ENCODE data around the gene TUBB6.
A peak's percentile ranks its signal among the peaks of the same experiment; 100 is the strongest.

The TUBB6 gene

DNA sequence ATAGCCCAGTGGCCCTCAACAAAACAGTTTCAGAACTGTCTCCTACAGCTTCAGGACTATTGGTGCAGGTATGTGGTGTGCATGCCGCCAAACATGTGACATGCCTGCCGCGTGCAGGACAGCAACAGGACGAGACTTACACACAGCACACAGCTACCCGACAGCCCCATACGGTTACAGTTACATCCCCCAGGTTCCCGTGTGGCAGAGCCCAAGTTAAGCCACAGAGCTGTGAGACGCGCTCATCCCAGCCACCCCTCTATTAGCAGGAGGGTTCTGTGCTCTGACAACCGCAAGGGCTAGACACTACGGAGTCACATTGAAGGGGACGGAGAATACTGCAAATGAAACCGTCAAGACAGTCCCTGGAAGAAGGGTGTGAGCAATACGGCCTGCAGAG, 16.4 kb upstream of the TUBB6 start:
- no peak for DNase-seq

DNA sequence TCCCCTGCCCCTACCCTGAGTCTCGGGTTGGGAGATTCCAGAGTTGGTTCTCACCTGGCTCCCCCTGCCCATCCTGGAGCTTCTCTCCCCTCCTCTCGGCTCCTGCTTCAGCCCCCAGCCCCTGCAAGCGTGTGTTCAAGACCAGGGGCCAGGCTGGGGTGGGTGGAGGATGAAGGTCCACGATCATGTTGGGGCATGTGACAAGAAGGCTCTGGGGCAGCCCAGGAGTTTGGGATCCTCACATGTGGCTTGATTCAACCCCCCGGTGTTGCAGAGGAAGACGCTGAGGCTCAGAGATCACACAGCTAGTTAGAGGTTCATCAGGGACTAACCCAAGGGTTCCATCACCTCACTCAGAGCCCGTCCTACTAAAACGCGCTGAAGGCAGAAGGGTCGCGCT, 14.2 kb upstream of the TUBB6 start:
- no peak for DNase-seq

DNA sequence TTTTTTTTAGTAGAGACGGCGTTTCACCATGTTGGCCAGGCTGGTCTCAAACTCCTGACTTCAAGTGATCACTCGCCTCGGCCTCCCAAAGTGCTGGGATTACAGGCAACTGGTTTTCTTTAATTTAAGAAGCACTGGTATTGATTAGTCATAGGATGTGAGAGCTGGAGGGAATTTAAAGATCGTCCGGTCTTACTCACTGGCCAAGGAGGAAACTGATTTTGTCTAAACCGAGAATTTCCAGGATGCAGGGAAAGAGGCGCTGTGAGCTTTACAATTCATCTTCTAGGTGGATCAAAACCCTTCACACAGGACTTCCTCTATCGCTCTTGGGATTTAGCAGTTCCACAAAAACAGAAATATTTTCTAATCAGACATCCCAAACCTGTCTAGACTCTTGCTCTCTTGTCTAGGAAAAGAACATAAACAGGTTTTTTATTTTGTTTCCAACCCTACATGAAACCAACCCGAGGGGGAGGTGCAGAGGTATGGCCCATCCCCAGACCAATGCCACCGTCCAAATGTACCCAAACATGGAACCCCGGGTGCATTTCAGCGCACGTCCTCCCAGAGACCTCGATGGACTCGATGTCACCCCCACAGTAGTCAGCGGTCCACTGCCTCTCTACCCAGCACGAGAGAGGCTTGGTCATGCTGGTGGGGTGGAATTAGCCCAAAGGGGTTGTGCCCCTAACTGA, 12.5 kb upstream of the TUBB6 start:
- DNase-seq = no peak

DNA sequence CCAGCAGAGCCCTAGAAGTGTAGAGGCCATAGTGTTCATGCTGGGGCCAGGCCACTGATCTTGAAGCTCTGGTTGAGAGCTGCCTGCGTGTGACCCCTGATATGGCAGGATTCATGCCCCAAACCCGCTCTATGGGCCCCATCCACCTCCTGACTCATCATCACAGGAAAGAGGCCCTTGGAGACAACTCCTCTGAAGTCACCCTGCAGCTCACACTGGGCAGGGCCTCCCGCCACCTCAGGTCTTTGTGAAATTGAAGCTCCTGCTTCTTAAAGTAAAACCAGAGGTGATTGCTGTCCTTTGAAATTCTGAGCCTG, 12.0 kb upstream of the TUBB6 start:
- DNase-seq = no peak

DNA sequence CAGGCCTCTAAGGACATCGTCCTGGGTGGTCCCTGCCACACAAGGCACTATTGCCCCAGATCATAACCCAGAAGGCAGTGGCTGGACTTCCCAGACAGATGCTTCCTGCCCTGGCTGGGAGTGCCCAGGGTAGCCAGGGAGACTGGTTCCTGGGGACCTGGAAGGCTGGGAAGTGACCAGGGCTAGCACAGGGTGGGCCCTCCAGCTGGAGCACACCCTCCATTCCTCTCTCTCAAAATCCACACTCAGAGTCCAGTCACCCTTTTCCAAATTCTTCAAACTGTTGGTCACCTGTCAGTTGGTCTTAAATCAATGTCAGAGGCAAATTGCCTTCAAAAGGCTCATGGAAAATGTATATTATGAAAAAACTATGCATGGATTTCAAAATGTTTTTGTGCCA, 11.6 kb upstream of the TUBB6 start:
- DNase-seq = no peak

DNA sequence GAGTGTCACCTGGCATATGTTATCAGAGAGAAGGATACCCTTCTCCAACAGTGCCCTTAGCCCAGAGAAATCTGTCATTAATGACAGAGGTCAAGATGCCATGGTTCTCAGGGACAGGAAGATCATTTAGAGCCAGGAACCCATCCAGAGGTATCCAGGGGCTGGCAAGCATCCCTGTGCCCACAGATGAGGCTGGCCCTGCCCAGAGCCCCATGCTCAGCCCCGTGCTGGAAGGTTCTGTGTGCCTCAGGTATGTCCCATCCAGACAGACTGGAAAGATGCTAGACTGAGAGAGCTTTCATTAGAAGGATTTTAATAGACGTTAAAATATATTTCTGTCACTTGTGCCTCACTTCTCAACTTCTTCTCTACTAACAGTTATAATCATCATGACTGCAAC, 8.2 kb upstream of the TUBB6 start:
- no peak for DNase-seq

DNA sequence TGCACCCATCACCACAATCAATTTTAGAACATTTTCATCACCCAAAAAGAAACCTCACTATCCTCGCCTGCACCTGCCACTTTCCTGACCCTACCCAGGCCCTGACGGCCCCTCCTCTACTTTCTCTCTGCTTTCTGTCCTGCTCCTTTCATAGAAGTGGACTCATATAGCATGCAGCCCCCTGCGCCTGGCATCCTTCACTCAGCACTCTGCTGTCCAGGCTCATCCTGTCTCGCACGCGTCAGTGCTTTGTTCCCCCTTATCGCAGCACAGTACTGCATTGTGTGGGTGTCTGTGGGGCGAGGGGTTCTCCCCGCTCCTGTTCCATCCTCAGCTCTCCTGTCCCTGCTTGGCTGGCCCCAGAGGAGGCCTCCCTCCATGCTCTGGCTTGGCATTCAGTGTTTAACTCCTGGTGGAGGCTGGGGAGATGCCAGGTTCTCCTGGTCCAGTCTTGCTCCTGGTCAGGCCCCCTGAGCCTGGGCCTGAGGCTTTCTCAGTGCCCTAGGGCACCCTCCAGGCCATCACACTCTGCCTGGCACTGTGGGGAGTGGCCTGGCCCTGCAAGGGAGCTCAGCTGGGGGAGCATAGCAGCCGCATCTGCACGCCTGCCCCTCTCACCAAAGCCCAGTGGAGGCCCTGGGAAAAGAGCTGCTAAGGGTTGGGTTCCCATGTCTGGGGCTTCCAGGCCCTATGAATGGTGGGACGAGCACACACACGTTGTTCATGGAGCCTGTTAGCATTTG, 6.6 kb upstream of the TUBB6 start:
- no peak for DNase-seq

DNA sequence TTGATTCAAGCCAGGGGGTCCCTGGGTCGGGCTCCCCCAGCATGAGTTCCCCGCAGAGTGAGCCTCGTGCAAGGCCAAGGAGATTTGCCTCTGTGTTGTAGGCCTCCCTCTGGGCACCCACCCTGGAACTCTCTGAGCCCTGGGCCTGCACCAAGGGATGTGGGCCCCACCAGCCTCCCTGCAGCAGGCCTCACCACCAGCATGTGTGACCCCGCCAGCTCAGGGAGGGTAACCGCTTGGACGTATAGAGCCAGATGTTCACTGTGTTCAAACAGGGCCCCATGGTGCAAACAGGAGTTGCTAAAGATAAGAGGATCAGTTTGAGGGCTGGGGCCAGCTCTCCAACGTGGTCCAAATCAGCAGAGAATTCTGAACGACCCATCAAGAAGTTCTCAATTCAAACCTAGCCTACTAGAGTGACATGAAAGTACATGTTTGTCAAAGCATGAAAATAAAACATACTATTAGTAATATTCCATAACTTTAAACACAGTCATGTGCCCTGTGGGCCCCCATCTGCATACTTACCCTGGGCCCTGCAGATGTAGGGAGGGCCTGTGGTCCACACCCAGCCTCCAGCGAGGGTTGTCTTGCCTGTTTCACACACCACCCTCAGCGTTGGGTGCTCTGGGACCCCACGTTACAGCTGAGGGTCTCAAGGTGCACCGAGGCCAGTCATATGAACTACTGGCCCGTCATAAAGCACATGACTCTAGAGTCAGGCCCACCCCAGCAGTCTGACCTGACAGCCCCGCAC, 5.5 kb upstream of the TUBB6 start:
- DNase-seq = no peak

DNA sequence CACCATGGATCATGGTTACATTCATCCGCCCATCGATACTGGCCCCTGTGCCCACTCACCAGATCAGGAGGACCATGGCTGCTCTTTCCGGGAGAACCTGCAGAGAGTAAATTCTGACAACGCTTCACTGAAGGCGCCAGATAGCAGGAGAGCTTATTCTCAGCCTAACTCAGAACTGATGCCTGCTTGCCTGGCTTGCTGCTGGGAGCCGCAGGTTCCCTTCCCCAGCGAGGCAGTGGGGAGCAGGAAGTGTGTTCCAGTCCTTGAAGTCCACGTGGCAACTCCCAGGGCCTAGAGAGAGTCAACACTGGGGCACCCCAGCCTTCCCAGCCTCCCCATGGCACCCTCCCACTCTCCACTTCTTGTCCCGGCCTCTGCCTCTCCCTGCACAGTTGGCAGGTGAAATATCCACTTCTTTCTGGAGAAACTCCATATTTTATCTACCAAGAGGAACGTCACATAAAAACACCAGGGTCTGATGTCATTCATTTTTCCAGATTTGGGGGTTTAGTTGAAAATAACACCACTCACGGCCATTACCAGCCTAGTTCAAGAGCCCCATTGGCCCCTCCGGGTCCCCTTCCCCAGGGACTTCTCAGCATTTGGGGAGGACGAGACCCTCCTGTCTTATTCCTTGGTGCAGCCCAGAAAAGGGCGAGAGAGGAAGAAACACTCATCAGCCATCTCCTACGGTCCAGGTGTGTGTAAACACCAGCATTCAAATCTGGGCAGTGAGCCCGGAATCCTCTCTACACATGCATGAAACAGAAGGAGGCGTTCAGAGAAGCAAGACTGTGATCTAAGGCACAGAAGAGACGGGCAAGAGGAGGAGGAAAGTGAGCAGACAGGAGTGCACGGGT, 3.5 kb upstream of the TUBB6 start:
- DNase-seq = no peak

DNA sequence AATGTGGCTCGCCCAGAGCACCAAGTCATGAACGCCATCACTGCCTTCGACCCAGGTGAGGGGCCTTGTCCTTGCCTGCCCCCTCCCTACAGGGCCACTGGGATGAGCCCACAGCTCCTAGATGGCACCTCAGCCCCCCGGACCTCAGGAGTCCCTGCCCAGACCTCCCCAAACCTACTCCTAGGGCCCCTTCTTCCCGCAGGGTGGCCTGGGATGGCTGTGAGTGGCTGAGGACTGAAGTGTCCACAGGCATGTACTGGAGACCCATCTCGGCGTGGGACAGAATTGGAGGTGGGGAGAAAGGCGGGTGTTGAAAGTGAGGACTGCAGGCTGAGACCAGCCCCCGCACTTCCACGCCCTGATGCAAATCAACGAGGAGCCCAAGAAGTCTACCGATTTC, 2.8 kb upstream of the TUBB6 start:
- no peak for DNase-seq

DNA sequence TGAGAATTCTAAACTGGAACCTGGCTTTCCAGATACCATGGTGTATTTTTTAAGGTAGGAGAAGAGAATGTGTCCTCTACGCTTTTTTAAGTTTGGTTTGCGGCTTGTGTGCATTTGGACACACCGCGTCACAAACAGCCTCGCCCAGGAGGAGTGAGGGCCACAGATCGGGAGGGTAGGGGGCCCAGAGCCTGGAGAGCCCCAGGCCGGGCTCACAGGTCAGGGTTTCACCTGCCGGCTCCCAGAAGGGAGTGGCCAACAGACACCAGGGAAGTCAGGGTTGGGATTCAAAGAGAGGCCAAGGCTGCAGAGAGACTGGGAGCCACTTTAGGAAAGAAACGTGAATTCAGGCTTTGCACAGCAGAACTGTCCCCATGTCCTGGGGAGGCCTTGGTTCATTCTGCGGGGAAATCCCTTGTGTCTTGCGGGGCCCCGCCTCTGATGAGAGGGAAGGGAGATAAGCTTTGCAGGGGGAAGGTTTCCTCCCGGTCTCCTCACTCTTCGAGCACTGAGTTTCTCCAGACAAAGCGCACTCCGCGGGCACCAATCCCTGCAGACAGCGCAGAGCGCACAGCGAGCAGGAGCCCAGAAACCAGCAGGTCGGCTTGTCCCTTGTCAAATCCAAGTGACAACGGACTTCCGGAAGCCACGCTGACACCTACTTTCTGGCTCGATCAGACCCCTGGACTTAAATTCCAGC, 2.0 kb upstream of the TUBB6 start:
- DNase-seq = no peak

DNA sequence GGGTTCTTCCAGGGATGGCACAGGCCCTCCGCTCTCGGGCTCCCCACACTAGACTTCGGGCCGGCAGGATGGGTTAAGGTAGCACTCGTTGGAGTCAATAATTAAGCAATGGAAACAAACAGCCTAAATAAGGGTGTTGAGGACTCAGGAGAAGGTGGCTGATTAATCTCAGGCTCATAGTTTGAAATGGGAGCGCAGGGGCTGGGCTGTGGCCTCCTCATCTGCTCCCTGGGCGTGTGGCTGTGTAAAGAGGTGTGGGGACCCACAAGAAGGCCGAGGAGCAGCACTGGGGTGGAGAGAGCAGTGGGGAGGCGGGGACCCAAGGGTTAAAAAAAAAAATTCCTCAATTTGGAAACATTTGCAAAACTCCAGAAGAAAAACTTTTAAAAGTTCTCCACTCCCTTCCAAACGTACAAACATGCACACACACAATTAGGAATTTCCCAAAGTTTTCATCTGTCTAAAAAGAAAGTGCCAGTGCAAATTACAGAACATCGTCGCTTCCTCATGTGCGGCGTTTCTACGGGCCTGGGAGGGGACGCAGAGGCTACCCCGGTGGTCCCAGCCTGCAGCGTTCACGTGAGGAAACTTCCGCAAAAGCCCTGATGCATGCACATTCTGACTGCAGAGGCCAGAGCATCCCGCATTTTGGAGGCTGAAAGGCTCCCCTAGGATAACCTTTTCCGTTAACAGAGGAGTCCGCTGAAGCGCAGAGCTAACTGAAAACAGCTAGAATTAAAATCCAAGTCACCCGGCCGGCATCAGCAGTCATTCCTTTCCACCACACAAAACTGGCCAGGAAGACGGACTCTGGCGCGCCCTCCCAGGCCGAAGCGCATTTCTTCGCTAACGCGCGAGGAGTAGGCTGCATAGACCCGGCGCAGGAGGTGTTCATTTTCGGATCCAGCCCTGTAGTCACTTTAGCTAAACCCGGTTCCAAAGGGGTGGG, 1.0 kb upstream of the TUBB6 start:
- peak; percentile 83 for DNase-seq

DNA sequence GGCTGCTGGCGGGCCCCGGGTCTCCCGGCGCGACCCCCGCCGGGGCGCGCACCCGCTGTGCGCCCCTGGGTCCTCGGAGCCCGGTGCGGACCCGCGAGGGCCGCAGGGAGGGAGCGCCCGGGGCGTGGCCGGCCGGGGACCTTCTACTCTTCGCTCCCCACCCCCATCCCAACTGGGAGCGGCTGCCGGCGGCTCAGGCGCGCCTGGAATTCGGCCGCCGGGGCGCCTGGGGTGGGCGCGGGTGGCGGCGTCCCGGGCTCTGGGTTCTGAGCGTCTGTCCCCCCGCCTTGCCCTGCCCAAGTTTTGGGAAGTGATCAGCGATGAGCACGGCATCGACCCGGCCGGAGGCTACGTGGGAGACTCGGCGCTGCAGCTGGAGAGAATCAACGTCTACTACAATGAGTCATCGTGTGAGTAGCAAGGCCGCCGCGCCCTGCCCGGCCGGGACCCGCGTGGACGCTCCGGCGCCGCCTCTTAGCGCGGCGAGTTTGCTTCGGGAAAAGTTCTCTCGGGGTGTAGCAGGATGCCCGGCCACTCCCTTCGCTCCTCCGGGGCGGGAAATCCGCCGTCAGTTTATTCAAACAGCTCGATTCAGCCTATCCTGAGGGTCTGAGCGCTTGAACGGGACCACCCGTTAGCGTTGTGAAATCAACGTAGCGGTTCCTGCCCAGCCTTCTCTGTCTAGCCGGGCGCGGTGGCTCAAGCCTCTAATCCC, 502 bp downstream of the TUBB6 start:
- DNase-seq = peak; percentile 86

DNA sequence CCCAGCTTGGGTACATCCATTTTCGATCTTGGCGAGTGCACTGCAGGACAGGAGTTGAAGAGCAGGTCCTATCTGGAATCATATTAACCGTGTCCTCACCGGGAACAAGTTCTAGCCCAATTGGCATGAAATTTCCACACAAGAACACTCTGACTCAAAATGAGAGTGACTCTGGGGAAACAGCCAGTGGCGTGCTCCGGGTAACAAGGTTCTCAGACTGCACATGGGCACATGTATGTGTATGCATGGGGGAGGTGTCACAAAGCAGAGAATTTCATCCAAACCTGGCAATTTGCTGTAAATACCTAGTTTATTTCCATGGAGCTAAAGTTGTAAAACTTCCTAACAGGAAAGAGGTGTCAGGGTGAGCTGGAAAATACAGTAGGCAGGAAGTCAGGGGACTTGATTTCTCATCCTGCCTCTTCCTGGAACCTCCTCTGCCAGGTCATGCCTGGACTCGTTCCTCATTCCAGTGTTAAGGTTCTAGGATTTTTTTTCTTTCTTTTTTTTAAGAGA, 1.7 kb downstream of the TUBB6 start:
- DNase-seq = no peak

DNA sequence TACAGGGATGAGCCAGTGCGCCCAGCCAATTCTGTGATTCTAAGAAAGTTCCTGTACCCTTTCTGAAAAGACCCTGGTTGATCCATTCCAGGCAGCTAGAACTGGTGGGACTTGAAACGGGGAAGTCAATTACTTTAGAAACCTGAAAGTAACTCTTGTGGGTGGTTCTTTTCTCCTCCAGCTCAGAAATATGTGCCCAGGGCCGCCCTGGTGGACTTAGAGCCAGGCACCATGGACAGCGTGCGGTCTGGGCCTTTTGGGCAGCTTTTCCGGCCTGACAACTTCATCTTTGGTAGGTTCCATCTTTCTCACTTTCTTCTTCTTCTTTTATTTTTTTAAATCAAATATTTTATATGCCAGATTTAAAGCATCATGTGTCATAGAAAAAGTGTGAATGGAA, 2.7 kb downstream of the TUBB6 start:
- DNase-seq = no peak

DNA sequence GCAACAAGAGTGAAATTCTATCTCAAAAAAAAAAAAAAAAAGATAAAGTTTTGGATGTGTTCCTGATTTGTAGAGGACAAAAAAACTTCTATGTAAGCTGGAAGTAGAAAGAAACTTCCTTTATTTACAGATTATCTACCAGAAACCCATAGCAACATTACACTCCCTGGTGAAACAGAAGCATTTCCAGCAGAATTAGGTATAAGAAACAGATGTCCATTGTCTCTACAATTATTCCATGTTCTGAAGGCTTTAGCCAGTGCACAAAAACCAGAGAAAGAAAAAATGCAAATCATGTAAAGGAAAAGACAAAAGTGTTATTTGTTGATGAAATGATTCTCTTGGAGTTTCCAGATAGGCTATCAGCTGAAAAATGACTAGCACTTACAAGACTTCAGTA, 4.9 kb downstream of the TUBB6 start:
- no peak for DNase-seq

DNA sequence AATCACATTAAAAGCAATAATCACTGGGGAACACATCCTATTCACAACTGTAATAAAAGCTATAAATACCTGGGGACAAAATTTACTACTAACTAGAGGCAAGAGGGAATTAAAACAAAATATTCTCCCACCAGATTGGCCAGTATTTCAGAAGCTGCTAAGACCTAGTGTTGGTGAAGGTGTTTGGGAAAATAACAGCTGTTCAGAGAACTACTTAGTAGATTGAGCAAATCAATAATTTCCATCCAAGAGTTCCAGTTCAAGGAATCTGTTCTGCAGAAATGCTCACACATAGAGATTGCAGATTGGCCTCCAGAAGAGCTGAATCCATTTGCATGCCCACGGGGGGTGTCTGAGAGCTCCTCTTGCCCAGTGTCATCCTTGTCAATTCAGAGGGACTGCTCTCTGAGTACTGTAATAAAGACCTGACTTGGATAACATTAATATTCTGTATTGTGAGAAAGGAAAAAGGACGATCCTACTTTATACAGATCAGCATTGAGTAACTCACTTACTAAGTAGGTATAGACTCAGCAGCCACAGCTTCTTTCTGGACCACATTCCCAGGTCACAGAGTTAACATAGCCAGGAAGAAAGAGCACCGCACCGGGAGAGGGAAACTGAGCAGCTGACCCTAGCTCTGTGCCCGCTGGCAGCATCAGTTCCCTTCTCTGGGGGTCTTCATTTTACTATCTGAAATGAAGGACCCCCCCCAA, 5.6 kb downstream of the TUBB6 start:
- DNase-seq = no peak

DNA sequence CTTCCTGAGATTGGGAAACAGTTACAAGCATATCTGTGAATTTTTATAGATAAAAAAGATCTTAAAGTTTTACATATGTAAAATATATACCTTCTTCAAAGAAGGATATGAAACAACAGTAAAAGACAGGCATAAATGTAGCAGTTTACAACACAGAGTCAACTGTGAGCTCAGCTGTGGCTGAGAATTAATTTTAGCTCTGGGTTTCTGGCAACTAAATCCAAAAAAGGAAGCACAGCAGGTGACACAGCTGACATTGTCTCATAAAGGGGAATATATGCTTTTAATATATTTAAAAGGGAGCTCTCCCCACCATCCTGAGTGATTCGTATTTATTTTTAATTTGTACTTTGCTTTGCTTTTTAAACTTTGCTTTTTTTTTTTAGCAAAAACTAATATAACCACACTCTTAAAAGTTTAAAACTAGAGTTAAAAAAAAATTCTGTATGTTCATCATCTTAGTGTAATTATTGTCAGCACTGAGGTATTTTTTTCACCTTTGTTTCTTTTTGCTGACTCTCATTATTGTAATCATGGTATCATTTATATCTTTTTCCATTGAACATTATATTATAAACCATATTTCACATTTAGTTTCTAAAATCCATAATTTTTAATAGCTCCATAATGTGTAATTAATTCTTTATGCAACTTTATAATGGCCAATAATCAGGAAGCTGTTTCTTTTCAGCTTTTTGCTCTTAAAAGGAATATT, 6.7 kb downstream of the TUBB6 start:
- no peak for DNase-seq

DNA sequence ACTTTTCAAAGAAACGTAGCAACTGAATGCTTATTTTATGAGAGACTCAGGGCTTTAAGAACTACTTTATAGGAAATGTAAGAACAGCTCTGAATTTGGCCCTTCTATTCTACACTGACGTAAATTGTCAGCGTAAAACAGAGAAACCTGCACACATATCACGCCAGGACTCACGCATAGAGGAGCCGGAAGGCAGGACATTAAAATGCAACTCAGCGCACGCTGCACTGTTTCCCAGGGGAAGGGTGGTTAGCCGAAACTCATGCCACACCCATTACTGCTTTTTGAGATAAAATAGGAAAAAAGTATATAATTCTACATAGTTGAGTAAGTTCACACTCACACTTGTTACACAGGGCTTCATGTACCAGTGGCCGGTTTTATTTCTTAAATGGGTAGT, 7.4 kb downstream of the TUBB6 start:
- no peak for DNase-seq

Data from right forelimb (tissue), 1 donor.